ENCODE measurements around the gene ASRGL1.
A peak's percentile ranks its signal among the peaks of the same experiment; 100 is the strongest.

ASRGL1 gene

DNA sequence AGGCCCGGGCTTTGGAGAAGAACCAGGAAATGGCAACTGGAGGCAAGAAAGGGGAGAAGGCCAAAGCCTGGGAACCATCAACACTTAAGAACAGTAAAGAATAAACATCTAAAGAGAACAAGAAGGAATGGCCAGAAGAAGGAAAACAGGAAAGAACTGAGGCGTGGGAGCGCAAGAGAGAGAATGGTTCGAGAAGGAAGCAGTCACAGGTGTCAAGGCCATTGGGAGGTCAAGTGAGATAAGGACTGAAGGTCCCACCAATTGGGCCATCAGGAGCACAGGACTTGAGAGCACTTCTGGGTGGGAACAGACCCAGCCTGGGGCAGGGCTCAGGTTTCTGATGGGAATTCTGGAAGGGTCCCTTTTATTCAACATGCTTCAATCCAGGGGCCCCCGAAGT is 80.9 kb downstream of the ASRGL1 start:
- DNase-seq: no peak

DNA sequence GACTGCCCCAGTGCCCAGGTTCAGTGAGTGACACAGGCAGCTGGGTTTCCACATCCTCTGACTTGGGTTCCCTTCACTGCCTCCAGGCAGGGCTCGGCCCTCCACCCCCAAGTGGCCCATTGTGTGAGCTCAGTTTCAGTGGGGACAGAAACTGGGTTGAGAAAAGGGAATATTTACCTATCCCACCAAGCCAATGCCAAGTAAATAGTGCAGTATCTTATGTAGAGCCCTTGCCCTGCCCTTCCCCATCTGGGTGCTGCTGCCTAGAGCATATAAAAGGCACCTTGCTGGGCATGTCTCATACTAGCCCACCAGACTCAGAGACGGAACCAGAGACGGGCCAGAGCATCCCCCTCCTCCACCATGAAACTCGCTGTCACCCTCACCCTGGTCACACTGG is 81.5 kb downstream of the ASRGL1 start, which contains the start of gene SCGB1A1:
Gene SCGB1A1 (plus strand): TSS at position 301 of the 400 bp plus-strand sequence. CDS start 63 bp downstream, at position 364.
- DNase-seq: no peak

DNA sequence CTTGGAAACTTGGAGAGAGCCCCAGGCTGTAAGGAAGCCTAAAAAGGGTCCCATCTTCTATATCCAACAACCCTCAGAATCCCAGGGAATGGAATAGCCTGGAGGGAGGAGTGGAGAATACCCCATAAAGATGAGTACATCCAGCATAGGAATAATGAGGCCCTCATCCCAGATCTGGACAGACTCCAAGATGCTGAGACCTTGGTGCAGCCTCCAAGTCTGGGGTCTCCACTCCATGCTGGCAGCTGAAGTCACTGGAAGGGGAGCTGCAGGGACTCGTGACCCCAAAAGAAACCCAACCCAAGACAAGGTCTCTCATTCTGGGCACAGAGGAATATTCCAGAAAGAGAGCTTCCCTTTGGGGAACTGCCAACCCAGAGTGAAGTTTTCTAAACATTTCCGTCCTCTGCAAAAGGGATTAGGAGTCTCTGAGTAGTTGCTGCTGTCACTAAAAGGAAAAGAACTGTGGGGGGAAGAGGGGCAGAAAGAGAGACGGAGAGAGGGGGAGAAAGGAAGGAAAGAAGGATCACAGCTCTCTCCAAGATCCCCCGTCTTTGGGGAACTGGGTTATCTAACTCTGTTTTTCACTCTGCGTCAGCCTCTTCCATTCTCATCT is 82.2 kb downstream of the ASRGL1 start:
- DNase-seq: no peak

DNA sequence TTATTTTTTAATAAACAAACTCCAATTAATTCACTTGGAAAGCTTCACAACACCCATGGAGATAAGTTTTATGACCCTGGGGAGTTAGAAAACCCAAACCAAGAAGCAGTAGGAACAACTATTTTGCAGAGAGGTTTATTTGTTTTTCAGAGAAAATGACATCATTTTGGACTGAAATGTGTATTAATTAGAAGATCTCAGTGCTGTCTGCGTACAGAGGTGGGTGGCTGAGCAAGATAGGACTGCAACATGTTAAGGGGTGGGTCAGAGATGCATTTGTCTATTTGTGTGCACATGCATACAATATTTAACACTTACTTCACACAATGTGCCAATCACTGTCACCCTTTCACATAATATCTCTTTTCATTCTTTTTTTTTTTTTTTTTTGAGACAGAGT is 82.7 kb downstream of the ASRGL1 start:
- peak; percentile 25 for DNase-seq

DNA sequence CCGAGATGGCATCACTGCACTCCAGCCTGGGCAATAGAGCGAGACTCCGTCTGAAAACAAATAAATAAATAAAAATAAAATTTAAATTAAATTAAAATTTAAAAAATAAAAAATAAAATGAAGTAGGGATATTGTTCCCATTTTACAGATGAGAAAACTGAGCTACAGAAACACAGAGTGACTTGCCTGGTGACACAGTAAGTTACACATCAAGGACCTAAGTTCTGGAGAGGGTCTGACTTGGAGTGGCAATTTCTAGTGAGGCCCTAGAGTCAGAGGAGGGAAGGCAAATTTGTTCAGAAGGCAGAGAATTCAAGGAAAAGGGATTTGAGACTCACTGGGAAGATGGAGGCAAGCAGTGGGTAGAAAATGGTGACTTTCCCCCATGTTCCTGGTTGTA is 83.6 kb downstream of the ASRGL1 start:
- no peak for DNase-seq

DNA sequence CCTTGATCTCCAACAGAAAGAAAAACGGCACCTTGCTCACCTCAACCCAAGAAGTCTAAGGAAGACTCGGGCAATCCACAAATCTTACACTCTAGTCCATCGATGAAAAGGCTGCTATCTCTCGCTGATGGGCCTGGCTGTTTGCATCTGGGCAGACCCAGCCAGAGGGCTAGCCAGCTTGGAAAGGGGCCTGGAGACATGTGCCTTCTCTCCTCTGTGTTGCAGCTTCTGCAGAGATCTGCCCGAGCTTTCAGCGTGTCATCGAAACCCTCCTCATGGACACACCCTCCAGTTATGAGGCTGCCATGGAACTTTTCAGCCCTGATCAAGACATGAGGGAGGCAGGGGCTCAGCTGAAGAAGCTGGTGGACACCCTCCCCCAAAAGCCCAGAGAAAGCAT is 84.7 kb downstream of the ASRGL1 start:
- no peak for DNase-seq

DNA sequence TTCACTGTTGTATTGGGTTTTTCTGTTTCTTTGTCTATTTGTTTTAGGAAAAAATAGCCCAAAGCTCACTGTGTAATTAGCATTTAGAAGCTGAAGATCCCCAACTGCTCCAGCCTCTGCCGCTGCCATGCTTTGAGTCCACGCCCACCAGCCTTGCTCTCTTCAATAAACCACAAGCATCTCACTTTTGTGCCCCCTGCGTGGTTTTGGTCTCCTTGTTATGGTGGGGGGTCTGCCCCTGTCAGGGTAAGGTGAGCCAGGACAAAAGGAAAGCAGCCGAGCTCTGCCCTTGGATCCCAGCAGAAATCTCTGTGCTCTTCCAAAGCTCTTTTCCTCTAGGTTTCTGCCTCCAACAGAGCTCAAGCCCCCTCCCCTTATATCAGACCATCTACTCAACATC is 85.8 kb downstream of the ASRGL1 start:
- no peak for DNase-seq

DNA sequence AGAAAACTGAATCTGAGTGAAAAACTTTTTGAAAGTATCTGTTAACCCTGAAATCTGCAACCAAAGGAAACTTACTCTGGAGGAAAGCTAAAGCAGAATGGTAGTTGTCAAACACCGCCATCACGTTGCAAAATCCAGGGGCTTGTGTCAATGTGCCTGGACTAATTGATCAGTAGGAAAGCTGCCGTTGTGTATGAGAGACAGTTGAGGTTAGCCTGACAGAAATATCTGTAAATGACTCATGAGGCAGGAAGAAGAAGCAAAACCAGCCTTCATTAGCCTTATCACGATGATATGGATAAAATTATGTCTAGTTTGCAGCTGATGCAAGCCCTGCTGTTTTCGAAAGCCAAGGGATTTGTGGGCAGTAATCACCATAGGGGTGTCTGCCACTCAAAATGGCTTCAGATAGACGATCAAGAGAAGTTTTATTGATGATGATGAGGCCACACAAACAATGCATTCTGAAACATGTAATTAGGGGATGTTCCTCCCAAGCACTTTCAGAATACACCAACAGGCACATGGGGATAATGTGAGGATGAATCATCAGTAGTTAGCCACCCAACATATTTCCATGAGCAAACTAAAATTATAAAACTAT is 90.5 kb downstream of the ASRGL1 start:
- DNase-seq: peak; percentile 74

DNA sequence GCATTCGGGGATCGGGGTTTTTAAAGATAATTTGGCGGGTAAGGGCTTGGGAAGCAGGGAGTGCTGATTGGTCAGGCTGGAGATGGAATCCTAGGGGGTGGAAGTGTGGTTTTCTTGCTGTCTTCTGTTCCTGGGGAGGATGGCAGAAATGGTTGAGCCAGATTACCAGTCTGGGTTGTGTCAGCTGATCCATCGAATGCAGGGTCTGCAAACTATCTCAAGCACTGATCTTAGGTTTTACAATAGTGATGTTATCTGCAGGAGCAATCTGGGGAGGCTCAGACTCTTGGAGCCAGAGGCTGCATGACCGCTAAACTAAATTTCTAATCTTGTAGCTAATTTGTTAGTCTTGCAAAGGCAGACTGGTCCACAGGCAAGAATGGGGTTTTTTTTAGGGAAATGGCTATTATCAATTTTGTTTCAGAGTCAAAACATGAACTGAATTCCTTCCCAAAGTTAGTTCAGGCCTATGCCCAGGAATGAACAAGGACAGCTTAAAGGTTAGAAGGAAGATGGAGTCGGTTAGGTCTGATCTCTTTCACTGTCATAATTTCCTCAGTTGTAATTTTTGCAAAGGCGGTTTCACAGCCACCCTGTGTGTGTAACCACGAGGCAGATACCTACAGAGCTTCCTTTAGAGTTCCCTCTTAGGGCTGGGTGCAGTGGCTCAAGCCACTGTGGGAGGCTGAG is 91.8 kb downstream of the ASRGL1 start:
- peak; percentile 58 for DNase-seq

DNA sequence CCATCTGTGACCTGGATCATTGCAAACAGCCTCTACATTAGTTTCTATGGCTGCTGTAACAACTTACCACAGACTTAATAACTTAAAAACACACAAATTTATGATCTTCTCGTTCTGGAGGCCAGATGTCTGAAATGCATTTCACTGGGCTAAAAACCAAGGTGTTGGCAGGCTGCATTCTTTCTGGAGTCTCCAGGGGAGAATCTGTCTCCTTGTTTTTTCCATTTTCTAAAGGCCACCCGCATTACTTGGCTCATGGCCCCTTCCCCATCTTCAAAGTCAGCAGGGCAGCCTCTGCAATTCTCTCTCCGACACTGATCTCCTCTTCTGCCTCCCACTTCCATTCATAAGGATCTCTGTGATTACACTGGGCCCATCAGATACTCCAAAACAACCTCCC is 93.2 kb downstream of the ASRGL1 start:
- DNase-seq: no peak

DNA sequence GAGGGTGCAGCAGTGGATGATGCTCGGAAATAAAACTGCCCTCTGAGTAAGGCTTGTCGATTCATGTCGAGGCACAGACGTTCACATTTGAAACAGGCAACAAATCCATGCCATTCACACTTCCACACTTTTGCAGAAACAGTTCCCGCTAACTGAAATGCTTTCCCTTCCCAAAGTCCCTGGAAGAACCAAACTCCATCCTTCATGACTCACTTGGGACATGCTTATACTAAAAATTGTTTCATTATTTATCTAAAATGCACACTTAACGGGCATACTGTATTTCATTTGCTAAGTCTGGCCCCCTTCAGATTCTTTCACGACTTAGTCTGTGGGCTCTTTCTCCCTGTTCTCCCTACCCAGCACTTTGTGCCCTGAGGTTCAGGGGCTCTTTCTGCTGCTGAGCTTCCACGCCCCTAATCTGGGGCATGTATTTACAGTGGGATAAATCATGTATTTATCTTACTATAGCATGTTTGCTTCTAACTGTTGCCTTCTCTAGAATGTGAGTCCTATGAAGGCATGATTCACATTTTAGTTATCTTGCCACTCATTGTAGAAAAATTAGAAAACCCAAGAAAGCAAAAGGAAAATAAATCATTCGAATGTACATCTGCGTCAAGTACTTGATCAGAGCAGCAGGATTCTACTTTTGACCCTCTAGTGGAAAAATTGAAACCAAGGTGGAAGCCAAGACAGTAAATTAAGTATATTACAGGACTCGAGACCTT is 94.1 kb downstream of the ASRGL1 start:
- DNase-seq: no peak

DNA sequence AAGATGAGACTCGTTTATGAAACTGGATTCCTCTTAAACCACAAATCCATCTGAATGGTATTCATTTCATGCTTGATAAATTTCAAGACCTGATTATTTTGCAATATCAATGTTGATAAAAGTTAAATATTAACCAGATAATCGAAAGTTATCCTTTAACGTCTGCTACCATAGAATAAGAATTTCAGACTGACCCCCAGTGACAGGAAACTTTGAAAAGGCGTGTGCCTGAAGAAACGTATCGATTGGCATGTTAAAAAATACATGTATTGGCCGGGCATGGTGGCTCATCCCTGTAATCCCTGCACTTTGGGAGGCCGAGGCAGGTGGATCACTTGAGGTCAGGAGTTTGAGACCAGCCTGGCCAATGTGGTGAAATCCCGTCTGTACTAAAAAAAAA is 95.4 kb downstream of the ASRGL1 start:
- no peak for DNase-seq

DNA sequence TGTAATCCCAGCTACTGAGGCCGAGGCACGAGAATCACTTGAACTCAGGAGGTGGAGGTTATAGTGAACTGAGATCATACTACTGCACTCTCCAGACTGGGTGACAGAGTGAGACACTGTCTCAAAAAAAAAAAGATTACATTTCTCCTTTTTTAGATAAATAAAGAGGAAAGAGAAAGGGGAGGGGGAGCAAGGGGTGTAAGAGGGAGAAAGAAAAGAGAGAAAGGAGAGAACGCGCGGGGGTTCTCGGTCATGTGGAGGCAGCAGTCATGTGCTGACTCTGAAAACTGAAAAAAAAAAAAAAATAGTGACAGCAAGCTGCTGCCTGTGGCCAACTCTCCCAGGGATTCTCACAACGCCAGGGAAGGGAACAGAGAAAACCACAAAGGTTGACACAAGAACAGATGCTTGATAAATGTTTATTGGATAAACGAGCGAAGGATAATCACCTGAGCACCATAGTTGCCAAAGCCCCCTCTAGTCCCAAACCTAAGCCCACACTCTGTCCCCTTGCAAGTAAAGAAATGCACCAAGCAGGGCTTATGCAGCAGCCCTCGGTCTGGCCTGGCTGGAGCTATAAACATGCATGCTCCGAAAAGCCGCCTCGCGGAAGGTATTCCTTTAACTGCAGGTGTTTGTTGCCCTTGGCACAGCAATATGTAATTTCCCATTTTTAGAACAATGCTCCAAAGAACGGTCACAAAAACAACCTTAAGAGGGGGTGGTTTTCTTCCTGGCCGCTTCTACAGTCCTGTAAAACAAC is 96.1 kb downstream of the ASRGL1 start:
- no peak for DNase-seq

DNA sequence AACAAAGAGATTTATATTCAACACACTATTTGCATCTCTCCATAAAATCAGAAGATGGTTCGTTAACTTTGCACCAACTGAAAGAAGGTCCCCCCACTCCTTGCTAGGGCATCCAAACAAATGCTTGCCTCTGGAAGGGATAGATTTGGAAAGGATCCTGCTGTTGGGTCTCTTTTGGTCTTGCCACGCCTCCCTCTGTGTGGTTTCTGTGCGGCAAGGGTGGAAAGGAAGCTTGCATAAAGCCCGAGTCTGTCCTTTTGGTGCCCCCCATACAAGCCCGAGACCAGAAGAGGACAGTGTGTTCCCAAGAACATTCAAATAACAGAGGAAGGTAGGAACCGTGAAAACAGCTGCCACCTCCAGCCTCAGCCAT is 96.6 kb downstream of the ASRGL1 start:
- peak; percentile 56 for DNase-seq

DNA sequence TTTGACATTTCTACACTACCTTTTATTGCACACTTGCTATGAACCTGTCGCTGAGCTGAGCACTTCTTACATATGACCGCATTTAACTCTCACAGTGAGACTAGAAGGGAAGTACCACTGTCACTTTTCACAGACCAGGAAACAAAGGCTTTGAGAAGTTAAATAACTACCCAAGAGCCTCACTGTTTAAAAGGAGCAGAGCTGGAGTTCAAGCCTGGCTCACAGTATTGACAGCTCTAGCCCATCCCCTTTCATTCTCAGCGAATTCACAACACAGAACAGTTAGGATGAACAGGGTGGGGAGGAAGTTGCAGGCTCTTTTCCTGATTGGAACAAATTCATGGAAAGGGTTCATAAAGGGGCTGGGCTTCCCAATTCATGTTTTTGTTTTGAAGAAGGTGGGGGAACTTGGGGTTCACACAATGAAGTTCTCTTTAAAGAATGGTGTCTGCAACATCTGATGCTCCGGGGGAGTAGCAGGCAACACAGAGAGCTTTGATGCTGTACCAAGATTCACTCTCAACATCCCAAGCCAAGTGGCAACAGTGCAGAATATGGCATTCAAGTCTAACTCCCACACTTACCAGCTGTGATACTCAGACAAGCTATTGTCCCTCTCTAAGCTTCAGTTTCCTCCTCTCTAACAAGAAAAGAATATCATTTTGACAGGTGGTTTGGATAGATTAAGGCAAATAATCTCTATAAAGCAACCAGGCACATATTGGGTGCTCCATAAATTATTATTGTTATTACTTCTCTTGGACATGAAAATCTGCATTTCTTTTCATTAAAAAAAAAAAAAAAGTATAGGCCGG is 98.8 kb downstream of the ASRGL1 start:
- peak; percentile 49 for DNase-seq

DNA sequence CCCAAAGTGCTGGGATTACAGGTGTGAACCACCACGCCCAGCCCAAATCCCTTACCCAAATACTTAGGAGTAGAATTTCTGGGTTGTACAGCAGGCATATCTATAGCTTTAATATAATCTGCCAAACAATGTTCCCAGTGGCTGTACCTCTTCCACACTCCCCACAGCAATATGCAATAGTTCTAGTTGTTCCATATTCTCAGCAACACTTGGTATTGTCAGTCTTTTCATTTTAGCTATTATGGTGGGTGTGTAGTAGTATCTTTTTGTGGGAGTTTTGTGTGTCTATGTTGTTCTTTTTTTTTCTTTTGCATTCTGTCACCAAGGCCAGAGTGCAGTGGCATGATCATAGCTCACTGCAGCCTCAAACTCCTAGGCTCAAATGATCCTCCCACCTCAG is 100.4 kb downstream of the ASRGL1 start:
- DNase-seq: no peak

DNA sequence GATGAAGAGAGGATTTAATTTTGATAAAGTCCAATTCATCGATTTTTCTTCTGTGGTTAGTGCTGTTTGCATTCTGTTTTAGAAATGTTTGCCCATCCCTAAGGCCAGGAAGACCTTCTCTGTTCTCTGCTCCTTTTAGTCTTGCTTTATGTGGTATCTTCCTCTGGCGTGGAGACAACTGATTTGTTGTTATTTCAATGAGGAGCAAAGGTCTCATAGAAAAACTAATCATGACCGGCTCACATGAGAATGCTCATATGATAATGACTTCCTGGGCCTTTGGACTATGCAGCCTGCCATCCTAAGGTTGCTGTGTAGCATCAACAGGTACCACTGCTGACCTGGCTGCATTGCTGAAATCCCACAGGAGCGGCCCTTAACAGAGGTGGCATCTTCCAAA is 101.4 kb downstream of the ASRGL1 start:
- DNase-seq: no peak

DNA sequence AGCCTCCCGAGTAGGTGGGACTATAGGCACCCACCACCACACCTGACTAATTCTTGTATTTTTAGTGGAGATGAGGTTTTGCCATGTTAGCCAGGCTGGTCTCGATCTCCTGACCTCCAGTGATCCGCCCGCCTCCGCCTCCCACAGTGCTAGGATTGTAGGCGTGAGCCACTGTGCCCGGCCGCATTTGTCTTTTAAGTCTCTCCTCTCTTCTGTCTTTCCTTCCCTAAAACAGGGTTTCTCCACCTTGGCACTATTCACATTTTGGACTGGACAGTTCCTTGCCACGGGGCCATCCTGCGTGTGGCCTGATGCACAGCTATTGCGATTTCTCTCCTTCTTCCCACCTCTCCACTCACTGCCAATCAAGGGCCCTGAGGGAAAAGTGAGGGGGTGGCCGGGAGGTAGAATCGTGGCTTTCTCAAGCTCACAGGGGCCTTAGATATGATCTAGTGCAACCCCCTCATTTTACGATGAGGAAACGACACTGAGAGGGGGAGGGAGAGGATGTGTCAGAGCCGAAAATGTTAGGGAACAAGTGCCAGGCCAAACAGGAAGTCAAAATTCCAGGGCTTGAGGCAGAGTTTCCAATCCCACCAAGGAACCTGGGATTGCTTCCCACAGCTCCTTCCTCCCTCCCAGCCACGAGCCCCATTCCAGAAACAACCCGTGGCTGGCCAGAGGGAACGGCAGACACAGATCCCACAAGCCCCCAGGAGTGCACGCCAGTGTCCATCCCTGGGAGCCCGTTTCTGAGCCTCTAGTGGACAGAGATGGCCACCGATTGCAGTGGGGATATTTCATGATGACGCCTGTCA is 102.7 kb downstream of the ASRGL1 start:
- DNase-seq: no peak

All from hematopoietic multipotent progenitor cell treated with erythropoietin and hydrocortisone succinate and interleukin-3 and kit ligand, for 6 days (in vitro differentiated cells).